ENCODE results near the gene POLN. TPM values are rescaled to one million over a fixed set of nuclear protein-coding genes. Genes with fewer than 3 reads are reported as not detected.
A peak's percentile ranks its signal among the peaks of the same experiment; 100 is the strongest.

Gene POLN
- total and polyA plus RNA-seq, 4 donors, result 4.6 to 8.9 (median 6.8) TPM

DNA sequence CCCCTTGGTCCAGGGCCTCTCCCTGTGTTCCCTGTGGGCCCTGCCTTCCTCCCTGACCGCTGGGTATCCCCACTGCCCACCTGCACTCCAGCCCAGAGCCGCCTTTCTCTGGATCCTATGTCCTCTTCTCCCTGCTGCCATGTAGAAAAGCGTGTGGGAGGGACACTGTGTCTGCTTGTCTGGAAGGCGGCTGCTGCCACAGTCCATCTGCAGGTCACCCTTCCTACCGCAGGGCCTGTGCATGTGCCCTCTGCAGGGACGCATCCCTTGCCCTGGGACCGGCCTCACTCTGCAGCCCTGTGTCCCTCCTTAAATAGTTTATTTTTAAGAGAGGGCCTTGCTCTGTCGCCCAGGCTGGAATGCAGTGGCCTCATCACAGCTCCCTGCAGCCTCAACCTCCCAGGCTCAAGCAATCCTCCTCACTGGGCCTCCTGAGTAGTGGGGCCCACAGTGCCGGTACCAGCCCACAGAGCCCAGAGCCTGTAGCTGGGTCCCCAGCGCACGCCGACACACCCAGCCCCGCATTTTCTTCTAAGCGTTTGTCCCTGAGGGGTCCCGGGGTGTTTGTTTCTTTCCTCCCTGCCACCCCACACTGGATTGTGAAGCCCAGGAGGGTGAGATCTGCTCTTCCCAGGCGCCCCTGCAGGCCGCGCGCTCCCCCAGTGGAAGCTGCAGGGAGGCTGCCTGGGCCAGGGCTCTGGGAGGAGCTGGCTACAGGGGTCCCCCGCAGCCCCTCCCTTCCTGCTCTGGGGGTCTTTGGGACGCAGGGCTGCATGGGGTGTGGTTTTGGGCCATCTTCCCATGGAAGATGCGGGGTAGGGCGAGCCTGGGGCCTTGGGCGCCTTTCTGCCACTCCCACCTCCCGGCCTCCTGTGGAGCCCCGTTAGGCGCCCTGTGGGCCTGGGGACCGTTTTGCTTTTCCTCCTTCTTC lies 195.6 kb downstream of the POLN start:
- Histone ChIP-seq H3K4me1 (ENCODE audit: control insufficient read depth, insufficient read depth, low read length) (peaks cover 37% of the 10 kb centered on the region), H3K9me3 (ENCODE audit: control insufficient read depth, insufficient read depth, low read length) (no peaks in the 10 kb centered on the region), H3K27me3 (ENCODE audit: control insufficient read depth, insufficient read depth, low read length) (peaks cover 4% of the 10 kb centered on the region), H3K36me3 (ENCODE audit: control insufficient read depth, insufficient read depth, low read length) (peaks cover 44% of the 10 kb centered on the region), H3K4me3 (ENCODE audit: low read depth, low read length) (no peak overlapping the region), H3K27ac (ENCODE audit: low read depth, low read length) (no peak overlapping the region)
- peak in 1 of 6 donors; percentile 18 for DNase-seq (ENCODE audit: low read depth in 4 of 6, low spot score in 6 of 6)
- 58% methylated on average over 19 of the region's 28 CpGs for WGBS (ENCODE audit: insufficient coverage)

DNA sequence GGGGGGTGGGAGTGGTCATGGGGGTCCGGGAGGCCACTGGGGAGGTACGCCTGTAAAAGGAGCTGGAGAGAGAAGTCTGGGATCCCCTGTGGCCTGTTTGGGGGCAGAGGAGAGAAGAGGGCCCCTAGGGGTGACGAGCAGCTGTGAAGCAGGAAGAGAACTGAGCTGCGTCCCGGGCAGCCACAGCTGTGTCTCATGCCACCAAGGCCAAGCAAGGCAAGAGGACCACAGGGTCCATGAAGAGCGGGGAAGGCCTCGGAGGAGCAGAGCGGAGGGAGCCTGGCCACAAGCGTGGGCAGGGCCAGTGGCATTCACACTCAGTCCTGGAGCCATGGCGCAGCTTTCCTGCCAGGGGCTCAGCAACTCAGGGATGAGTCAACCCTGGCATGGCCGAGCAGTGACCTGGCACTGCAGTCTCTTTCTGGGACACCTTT lies 196.4 kb downstream of the POLN start:
- 78% methylated on average over 11 of the region's 11 CpGs for WGBS (ENCODE audit: insufficient coverage)
- Histone ChIP-seq H3K9me3 (ENCODE audit: control insufficient read depth, insufficient read depth, low read length) (no peaks in the 10 kb centered on the region), H3K36me3 (ENCODE audit: control insufficient read depth, insufficient read depth, low read length) (peaks cover 40% of the 10 kb centered on the region), H3K27ac (ENCODE audit: low read depth, low read length) (no peak overlapping the region), H3K4me1 (ENCODE audit: control insufficient read depth, insufficient read depth, low read length) (peaks cover 42% of the 10 kb centered on the region), H3K4me3 (ENCODE audit: low read depth, low read length) (no peak overlapping the region), H3K27me3 (ENCODE audit: control insufficient read depth, insufficient read depth, low read length) (peaks cover 10% of the 10 kb centered on the region)
- DNase-seq (ENCODE audit: low read depth in 4 of 6, low spot score in 6 of 6), result no peak

DNA sequence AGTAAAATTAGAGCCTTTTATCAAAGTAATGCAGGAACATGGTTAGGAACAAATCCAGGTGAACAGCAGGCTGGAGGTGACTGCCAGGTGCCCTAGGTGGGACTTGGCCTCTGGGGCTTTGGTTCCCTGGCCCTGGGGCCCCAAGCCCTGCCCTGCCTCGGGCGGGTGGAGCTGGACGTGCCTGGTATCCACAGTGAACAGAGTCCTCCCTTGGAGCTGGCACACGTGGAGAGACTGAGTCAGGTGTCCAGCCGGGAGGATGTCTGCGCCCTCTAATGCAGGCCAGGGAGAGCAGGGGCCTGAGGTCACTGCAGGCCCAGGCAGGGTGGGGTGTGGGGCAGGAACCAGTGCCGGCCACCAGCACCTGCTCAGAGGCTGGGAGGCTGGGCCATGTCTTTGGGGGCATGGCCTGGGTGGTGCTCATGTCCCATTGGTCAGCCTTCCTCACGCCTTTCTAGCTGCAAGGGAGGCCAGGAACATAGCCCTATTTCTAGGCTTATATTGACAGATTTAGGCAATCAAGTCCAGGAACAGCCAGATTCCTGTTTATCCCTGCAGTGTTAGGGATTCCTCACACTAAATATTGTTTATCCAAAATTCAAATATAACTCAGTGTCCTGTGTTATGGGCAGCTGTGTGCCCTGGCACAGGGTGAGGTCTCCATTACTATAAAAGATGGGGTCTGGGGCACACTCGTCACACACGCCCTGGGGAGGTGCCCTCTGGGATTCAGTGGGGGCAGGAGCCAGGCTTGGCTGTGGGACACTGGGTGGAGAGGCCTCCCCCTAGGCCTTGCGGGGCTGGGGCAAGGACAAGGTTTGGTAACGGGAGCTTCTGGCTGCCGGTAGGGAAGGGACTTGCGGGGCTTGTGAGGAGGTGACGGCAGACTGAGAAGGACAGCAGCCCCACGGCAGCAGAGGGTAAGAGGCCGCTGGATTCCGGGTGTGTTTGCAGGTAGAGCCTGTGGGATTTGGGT lies 197.1 kb downstream of the POLN start:
- WGBS (ENCODE audit: insufficient coverage), result 85% methylated on average over 18 of the region's 18 CpGs
- Histone ChIP-seq H3K4me3 (ENCODE audit: low read depth, low read length) (no peak overlapping the region), H3K27ac (ENCODE audit: low read depth, low read length) (no peak overlapping the region), H3K36me3 (ENCODE audit: control insufficient read depth, insufficient read depth, low read length) (peaks cover 40% of the 10 kb centered on the region), H3K27me3 (ENCODE audit: control insufficient read depth, insufficient read depth, low read length) (peaks cover 10% of the 10 kb centered on the region), H3K4me1 (ENCODE audit: control insufficient read depth, insufficient read depth, low read length) (peaks cover 47% of the 10 kb centered on the region), H3K9me3 (ENCODE audit: control insufficient read depth, insufficient read depth, low read length) (no peaks in the 10 kb centered on the region)
- DNase-seq (ENCODE audit: low read depth in 4 of 6, low spot score in 6 of 6), result no peak

DNA sequence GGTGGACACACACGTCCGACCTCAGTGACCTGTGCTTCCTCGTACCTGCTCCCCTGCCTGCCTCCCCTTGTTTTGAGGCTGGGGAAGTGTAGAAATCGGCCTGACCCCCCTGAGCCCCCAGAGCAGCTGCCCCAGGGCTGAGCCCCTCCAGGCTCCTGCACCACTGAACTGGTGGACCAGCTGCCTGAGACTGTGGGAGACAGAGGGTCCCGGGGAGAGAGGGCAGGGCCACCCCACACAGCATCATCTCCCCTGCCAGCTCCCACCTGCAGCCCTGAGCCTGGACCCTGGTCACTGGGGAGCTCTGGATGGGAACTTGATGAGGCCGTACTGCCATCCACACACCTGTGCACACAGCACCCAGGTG lies 197.8 kb downstream of the POLN start:
- no peak overlapping the region for H3K27ac ChIP-seq (ENCODE audit: low read depth, low read length)
- peaks cover 47% of the 10 kb centered on the region for H3K4me1 ChIP-seq (ENCODE audit: control insufficient read depth, insufficient read depth, low read length)
- no peak for DNase-seq (ENCODE audit: low read depth in 4 of 6, low spot score in 6 of 6)
- H3K27me3 ChIP-seq (ENCODE audit: control insufficient read depth, insufficient read depth, low read length), result peaks cover 10% of the 10 kb centered on the region
- peaks cover 40% of the 10 kb centered on the region for H3K36me3 ChIP-seq (ENCODE audit: control insufficient read depth, insufficient read depth, low read length)
- 95% methylated on average over 5 of the region's 6 CpGs for WGBS (ENCODE audit: insufficient coverage)
- no peaks in the 10 kb centered on the region for H3K9me3 ChIP-seq (ENCODE audit: control insufficient read depth, insufficient read depth, low read length)
- H3K4me3 ChIP-seq (ENCODE audit: low read depth, low read length), result no peak overlapping the region

DNA sequence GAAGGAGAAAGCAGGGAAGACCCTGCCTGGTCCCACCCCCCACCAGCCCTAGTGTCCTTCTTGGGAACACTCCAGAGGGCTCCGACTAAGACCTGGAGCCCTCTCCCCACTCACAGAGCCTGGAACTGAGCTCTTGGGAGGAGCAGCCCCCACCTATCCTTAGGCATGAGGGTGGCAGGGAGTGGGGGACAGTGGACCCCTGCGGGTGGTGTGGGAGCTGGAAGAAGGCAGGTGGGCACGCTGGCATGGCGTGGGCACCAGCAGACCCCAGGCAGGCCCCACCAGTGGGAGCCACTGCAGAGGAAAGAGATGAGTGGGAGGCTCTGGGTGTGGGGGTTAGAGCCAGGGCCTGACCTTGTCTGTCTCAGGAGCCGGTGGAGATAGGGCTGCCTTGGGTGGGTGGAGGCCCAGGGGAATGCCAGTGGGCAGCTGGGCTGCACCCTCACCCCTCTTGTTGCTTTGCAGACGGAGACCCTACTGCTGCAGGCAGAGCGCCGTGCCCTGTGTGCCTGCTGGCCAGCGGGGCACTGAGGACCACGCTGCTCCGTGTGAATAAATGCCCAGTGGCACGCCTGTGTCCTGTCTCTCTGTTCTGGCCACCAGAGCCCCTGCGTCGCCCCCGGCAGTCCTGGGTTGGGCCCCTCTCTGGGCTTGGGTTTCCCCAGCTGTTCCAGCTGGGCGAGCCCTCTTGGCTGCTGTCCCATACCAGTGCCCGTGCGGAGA lies 198.4 kb downstream of the POLN start:
- DNase-seq (ENCODE audit: low read depth in 4 of 6, low spot score in 6 of 6), result no peak
- WGBS (ENCODE audit: insufficient coverage), result 89% methylated on average over 16 of the region's 18 CpGs
- H3K27ac ChIP-seq (ENCODE audit: low read depth, low read length), result no peak overlapping the region
- no peak overlapping the region for H3K4me3 ChIP-seq (ENCODE audit: low read depth, low read length)
- peaks cover 10% of the 10 kb centered on the region for H3K27me3 ChIP-seq (ENCODE audit: control insufficient read depth, insufficient read depth, low read length)
- H3K36me3 ChIP-seq (ENCODE audit: control insufficient read depth, insufficient read depth, low read length), result peaks cover 34% of the 10 kb centered on the region
- H3K9me3 ChIP-seq (ENCODE audit: control insufficient read depth, insufficient read depth, low read length), result no peaks in the 10 kb centered on the region
- peaks cover 47% of the 10 kb centered on the region for H3K4me1 ChIP-seq (ENCODE audit: control insufficient read depth, insufficient read depth, low read length)

DNA sequence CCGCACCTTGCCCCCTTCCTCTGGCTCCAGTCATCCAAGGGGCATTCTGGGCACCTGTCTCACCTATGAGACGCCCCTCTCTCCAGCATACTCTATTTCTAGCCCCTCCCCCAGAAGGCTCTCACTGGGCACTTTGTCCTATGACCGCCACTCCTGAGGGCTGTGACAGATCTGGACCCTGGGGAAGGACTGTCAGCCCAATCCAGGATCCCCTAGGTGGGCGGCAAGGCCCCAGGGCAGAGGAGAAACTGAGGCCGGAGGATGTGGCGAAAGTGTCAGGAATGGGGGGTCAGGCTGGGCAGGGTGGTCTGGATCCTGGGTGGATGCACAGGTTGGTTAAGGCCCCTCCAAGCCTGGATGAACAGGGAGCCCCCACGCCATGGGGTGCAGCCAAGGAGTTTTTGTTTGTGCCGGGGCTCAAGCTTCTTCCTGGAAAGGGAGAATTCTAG lies 198.9 kb downstream of the POLN start:
- peaks cover 47% of the 10 kb centered on the region for H3K4me1 ChIP-seq (ENCODE audit: control insufficient read depth, insufficient read depth, low read length)
- H3K36me3 ChIP-seq (ENCODE audit: control insufficient read depth, insufficient read depth, low read length), result peaks cover 28% of the 10 kb centered on the region
- H3K27me3 ChIP-seq (ENCODE audit: control insufficient read depth, insufficient read depth, low read length), result peaks cover 10% of the 10 kb centered on the region
- peak in 1 of 6 donors; percentile 5 for DNase-seq (ENCODE audit: low read depth in 4 of 6, low spot score in 6 of 6)
- H3K27ac ChIP-seq (ENCODE audit: low read depth, low read length), result no peak overlapping the region
- H3K9me3 ChIP-seq (ENCODE audit: control insufficient read depth, insufficient read depth, low read length), result no peaks in the 10 kb centered on the region
- peak overlapping the region; percentile 27 for H3K4me3 ChIP-seq (ENCODE audit: low read depth, low read length)
- 68% methylated on average over 6 of the region's 8 CpGs for WGBS (ENCODE audit: insufficient coverage)

DNA sequence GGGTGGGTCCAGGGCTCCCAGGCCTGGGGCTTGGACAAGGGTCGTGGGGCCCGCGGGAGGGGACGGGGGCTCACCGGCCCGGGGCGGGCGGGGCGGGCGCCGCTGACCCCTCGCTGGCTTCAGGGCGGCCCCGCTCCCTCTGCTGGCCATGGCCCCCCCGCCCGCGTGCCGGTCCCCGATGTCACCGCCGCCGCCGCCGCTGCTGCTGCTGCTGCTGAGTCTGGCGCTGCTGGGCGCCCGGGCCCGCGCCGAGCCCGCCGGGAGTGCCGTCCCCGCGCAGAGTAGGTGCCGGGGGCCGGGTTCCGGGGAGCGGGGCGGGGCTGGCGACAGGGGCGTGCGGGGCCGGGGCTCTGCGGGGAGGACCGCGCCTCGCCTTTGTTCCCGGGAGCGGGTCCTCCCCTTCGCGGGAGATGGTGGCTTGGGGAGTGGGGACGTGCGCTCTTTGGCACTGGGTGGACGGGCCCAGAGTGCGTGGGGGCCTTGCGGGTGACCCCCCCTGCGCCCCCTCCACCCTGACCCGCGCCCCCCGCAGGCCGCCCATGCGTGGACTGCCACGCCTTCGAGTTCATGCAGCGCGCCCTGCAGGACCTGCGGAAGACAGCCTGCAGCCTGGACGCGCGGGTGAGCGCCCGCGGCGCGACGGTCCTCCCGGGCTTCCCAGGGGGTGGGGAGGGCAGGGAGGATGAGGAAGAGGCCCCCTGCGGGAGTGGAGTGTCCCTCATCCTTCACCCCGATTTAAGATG lies 199.5 kb downstream of the POLN start:
- Histone ChIP-seq H3K27me3 (ENCODE audit: control insufficient read depth, insufficient read depth, low read length) (peaks cover 10% of the 10 kb centered on the region), H3K4me1 (ENCODE audit: control insufficient read depth, insufficient read depth, low read length) (peaks cover 47% of the 10 kb centered on the region), H3K4me3 (ENCODE audit: low read depth, low read length) (peak overlapping the region; percentile 71), H3K27ac (ENCODE audit: low read depth, low read length) (no peak overlapping the region), H3K9me3 (ENCODE audit: control insufficient read depth, insufficient read depth, low read length) (no peaks in the 10 kb centered on the region), H3K36me3 (ENCODE audit: control insufficient read depth, insufficient read depth, low read length) (peaks cover 23% of the 10 kb centered on the region)
- DNase-seq (ENCODE audit: low read depth in 4 of 6, low spot score in 6 of 6), result peak in 2 of 6 donors; percentile 43 to 49
- 1% methylated on average over 64 of the region's 80 CpGs for WGBS (ENCODE audit: insufficient coverage)

DNA sequence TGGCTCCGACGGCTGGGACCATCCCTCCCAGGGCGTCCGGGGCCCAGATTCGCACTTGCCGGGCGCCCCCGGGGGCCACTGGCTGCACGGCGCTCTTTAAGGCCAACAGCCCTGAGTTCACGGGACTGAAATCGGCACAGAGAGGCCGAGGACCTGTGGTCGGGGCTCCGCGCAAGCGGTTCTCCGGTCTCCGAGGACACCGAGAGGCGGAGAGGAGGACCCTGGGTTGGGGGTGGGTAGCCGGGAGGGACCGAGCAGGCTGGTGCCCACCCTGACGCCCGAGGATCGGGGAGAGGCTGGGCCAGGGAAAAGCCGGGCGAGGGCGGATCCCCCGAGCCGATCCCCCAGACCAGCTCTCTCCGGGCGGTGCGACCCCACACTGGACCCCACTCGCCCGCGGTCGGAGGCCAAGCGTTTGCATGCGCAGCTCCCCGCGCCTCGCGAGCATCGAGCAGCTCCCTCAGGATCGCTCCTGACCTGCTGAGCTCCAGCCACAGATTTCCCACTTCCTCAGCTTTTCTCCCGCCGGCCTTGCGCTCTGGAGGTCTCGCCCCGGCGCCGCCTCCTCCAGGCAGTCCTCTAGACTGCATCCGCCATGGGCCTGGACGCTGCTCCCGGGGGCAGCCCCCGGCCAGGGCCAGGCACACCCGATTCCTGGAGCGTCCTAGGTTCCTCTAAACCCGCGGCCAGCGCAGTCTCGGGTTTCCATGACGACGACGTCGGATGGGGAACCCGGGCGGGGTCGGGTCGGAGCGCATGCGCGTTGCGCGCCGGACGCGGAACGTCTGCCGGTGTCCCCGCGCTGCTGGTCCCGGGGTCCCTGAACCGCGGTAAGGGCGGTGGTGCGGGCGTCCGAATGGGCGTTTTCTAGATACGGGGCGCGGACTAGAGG lies 200.4 kb downstream of the POLN start:
- peaks cover 43% of the 10 kb centered on the region for H3K4me1 ChIP-seq (ENCODE audit: control insufficient read depth, insufficient read depth, low read length)
- peak; percentile 72 to 96 (median 74) for DNase-seq (ENCODE audit: low read depth in 4 of 6, low spot score in 6 of 6)
- no peaks in the 10 kb centered on the region for H3K9me3 ChIP-seq (ENCODE audit: control insufficient read depth, insufficient read depth, low read length)
- under 1% methylated on average over 94 of the region's 94 CpGs for WGBS (ENCODE audit: insufficient coverage)
- peak overlapping the region; percentile 71 for H3K4me3 ChIP-seq (ENCODE audit: low read depth, low read length)
- H3K36me3 ChIP-seq (ENCODE audit: control insufficient read depth, insufficient read depth, low read length), result peaks cover 25% of the 10 kb centered on the region
- peaks cover 10% of the 10 kb centered on the region for H3K27me3 ChIP-seq (ENCODE audit: control insufficient read depth, insufficient read depth, low read length)
- H3K27ac ChIP-seq (ENCODE audit: low read depth, low read length), result no peak overlapping the region

Measured in spinal cord (tissue), 10 donors.